Epidermal melanocyte (primary cell): ENCODE measurements around the gene PNLIPRP3.

ENCODE experiments used
- DNase-seq: peaks from one replicate; pipeline ENCODE4 v3.0.0; 2011; ENCODE audit warnings: low spot score; ENCODE audit not compliant: insufficient read length

PNLIPRP3 gene

DNA sequence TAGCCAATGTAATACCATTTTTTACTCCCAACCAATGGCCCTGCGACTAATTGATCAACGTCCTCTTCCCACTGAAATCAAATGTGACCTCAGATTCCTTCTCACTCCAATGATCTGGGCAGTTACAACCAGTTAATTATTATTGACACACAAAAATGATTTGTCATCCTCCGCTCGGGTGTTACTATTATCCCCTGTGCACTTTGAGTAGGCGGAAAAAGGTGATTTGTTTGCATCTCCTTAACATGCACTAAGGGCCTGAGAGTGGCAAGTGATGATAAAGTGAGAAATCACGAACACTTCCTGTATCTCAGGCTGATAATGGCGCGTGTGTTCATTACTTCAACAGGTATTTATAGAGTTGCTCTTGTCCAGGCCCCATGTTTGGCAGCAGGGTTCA lies 77.1 kb downstream of the PNLIPRP3 start:
- DNase-seq, result no peak

DNA sequence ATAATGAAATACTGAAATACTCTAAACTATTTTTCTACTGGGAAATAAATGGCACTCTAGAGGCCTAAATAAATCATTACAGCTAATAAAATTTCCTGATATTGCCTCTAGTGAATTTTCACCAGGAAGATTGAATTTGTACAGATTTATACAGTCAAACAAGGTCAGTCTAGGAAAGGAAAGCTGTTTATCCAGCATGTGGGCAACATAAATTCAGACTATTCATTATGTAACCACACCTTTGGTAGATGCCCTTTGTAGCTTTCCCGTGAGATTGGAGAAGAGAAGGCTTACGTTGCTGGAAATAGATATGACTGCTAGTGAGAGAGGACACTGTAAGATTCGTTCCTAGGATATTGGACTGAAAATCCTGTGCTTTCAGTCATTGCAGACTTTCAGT lies 82.9 kb downstream of the PNLIPRP3 start:
- DNase-seq, result no peak

DNA sequence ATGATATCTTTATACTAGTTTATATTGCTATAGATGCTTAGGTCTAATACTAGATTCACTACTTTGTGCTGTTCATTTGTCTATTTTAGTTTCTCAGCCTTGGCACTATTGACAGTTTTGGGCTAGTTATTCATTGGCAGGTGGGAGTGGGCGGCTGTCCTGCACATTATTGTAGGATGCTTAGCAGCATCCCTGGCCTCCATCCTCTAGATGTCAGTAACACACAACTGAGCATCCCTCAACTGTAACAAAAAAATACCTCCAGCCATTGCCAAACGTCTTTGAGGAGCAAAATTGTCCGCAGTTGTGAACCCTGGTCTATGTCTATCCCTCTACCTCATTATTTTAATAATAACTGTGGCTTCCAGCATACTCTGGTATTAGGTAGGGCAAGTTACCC lies 83.7 kb downstream of the PNLIPRP3 start:
- DNase-seq, result no peak

DNA sequence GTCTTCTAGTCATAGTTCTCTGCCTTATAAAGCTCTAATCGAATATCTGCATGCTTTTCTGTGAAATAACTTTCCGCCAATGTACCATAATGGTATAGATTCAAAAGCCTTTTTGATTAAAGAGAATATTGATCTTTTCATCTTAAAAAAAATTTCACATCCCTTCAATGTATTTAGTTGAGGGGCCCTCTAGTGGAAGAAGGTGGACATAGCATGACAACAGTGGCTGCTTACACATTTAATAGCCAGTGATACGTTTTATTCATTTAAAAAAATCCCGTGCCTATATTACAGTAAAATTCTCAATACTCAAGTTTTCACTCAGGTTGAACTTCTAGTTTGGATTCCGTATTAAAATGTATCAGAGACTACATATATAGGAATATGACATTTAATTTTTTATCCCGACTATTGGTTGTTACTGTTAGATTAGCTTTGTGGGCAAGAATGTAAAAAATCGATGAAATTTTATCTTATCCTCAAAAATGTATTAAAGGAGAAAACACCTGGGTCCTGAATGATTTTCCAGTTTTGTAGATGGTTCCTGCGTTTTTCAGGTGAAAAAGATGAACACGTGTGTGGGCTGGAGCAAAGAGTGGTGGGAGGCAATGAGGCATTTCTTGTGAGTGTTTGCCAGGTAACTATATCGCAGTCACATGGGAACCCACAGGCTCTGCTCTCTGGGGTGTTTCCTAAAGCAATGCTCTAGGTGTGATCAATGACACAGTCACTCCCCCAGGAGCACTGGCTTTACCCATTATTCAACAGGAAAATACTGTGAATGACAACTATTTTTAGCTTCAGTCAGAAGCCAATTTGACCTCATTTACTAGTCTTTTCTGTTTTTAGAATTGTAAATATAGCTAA lies 94.0 kb downstream of the PNLIPRP3 start:
- DNase-seq, result peak; percentile 22

DNA sequence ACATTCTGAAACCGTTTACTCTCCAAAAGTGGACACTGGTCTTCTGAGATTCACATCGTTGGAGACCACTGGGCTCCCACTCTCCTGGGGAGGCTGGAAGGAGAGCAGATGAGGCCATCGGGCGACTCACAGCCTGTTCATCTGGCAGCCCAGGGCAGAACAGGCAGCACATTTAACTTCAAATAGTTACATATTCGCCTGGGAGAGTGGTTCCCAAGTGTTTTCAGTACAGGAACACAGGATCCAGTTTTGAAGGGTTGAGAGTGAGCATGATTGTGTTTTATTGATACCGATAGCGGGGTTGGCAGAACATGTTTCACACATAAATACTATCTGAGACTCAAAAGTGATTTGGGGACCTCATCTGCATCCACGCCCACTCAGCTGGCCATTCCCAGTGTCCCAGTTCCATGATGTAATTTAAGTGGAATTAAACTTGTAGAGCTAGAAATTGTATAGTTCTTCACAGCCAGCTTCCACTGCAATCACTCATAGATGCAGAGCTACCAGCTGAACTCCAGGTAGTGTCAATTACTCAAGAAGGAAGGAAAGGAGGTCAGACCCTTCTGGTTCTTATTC lies 95.2 kb downstream of the PNLIPRP3 start:
- no peak for DNase-seq

DNA sequence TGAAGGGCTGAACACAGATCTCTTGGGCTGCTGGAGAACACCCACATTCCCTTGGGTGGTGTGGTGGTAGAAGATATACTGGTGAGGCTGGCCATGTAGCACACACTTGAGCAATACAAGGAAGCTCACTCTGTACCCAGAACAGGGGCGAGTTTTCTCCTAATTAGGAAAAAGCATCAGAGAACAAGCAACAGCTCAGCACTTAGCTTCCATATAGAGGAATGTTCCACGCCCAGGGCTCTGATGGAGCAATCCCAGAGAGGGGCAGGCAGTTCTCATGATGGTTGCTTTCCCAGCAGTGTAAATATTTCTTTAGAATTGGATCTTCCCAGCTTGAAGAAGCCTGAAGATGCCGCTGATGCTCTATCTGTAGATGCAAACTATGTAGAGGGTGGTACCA lies 97.1 kb downstream of the PNLIPRP3 start:
- DNase-seq, result no peak

DNA sequence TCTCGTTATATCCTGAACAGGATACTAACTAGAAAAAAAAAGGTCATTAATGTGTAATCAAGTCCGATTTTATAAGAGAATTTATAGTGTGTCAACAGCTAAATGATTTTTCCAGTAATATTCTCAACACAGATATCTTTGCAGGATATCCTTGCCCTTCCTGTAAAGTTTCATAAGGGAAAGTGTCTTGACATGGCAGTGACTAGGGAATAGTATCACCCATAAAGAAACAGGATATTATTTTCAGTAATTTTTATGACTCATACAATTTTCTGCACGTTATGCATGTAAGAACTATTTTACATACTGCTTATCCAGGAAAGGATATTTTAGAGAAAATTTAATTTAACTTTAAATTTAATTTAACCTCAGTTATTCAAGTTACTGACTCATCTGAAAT lies 98.6 kb downstream of the PNLIPRP3 start:
- DNase-seq, result no peak
